Fibroblast of villous mesenchyme (primary cell): Measurements from ENCODE around the gene SLCO4A1. TPM values are rescaled to one million over a fixed set of nuclear protein-coding genes. Genes with fewer than 3 reads are reported as not detected.

ENCODE experiments used
- DNase-seq: peaks from one replicate; pipeline ENCODE4 v3.0.0-alpha.2; 2010; ENCODE audit warnings: low read depth
- H3K4me3 ChIP-seq: 2 replicates; pipeline ENCODE4 v1.5.1; 2011; ENCODE audit warnings: low read depth, mild to moderate bottlenecking, low read length
- CTCF ChIP-seq: IDR thresholded peaks from 2 replicates; pipeline ENCODE4 v1.5.1; 2012; ENCODE audit warnings: low read depth, mild to moderate bottlenecking, low read length; ENCODE audit not compliant: insufficient read depth
- total RNA-seq: library from RNA; depleted of rRNA; stranded (reverse); fragments of >200 nt; gene quantifications from 2 replicates; pipeline ENCODE4 v1.2.3, GENCODE V29; 2012

SLCO4A1 gene
- total RNA-seq, 1 donor, result 3.0 TPM

DNA sequence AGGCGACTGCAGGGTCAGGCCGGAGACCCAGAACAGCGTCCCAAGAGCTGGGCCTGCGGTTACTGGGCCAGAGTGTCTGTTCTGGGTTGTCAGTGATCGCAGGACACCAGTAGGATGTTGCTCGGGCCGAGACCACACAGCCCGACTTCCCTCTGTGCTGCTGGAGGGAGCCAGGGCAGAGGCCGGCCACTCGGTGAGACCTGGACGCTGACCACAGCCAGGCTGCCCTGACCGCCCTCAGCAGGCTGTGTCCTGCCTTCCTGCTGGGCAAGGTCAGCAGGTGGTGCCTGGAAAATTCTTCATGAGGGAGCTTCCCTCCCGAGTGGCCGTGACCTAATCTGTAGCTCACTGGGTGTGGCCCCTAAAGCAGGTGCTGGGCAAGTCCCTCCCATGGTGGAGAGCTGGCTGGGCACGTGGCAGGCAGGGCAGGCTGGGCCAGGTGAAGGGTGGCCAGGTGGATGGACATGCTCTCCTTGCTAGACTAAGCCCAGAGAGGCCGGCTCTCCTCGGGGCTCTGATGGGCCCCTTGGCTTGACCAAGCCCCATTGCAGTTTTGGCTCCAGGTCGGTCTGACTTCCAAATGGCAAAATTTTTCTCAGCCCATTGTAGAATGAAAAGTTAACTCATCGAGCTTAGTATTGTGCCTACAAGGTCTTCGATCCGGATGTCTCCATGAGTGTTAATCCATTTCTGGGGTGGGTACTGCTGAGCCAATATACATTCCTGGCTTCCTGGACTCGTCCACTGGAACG lies 1.9 kb downstream of the SLCO4A1 start:
- TF ChIP-seq CTCF, result no peak
- H3K4me3 ChIP-seq, result no peak overlapping the region
- DNase-seq, result no peak

GRCh38 chr20:62644802-62645496 lies 2.6 kb downstream of the SLCO4A1 start:
- no peak for DNase-seq
- no peak overlapping the region for H3K4me3 ChIP-seq
- no peak for TF ChIP-seq CTCF

DNA sequence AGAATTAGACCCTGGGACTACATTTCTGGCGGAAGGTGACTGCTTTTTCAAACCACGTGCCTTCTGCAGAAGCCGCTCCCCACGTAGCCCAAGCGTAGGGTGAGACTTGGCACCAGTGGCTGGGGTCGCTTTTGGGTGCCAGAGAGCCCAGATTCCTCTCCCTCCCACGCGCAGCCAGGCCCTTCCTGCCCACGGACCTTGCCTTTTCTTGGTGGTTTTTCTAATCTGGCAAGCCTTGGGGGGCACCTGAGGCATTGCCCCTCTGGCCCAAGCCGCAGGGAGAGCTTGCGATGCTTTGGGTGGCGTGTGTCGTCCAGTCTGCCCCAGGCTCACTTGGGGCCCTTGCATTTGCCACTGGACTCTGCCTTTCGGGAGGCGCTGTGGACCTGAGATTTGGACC lies 3.3 kb downstream of the SLCO4A1 start:
- no peak overlapping the region for H3K4me3 ChIP-seq
- DNase-seq, result no peak
- TF ChIP-seq CTCF, result no peak

GRCh38 chr20:62646851-62647520 lies 4.7 kb downstream of the SLCO4A1 start:
- no peak overlapping the region for H3K4me3 ChIP-seq
- TF ChIP-seq CTCF, result no peak
- no peak for DNase-seq

GRCh38 chr20:62647521-62648317 lies 5.4 kb downstream of the SLCO4A1 start:
- no peak for TF ChIP-seq CTCF
- H3K4me3 ChIP-seq, result no peak overlapping the region
- no peak for DNase-seq

DNA sequence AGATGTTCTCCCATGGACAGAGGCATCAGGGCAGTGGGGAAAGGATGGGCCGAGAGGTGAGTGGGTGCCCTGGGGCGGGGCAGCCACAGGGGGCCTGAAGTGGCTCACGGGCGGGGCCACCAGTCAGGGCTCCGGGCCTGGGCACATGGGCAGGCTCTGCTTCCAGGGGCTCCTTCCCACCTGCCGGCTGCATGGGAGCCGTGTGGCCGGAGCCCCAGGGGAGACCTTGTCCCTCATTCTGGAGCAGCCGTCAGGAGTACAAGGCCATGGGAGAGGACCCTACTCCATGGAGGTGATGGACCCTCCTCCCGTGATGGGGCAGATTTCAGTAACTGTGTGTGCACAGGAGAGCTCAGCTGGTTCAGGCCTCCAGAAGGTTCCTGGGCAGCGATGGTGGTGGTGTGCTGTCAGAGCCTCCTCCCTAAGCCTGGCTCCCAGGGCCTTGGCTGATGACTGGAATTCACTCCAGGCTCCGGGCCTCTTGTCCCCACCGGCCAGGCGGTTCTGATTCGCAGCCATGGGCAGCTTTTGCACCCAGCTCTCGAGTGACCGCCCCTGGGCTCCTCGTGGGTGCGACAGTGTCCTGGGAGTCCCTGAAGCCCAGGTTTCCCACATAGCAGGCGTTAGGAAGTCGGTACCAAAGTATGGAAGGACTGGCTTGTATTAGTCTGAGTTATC lies 6.2 kb downstream of the SLCO4A1 start:
- H3K4me3 ChIP-seq, result no peak overlapping the region
- no peak for TF ChIP-seq CTCF
- DNase-seq, result no peak
